DMS153 (cell line): ENCODE results near the gene PPP6R1.
"Not testable (repeated sequence)": the region's sequence is repeated elsewhere in the genome, so short reads cannot be mapped to it uniquely, and the experiment has no call there.

Experiments used
- DNase-seq: peaks from one replicate; lab custom pipeline; 2025; lab: John Stamatoyannopoulos, UW

The PPP6R1 gene

GRCh38 chr19:55241935-55242464 lies 16.8 kb downstream of the PPP6R1 start:
- DNase-seq = no peak

- DNase-seq = no peak
Measured at GRCh38 chr19:55241143-55241934, 17.5 kb downstream of the PPP6R1 start.

- DNase-seq = no peak
Measured at GRCh38 chr19:55240713-55241020, 18.1 kb downstream of the PPP6R1 start.

- DNase-seq = no peak
Measured at GRCh38 chr19:55239004-55239403, 19.8 kb downstream of the PPP6R1 start.

- DNase-seq = no peak
Measured at GRCh38 chr19:55238030-55238429, 20.8 kb downstream of the PPP6R1 start.

- DNase-seq = no peak
Measured at GRCh38 chr19:55232986-55233385, 25.8 kb downstream of the PPP6R1 start.

GRCh38 chr19:55232286-55232602 lies 26.6 kb downstream of the PPP6R1 start:
- DNase-seq = no peak

- DNase-seq = no peak
Measured at GRCh38 chr19:55231391-55232285, 27.2 kb downstream of the PPP6R1 start.

- no peak for DNase-seq
Measured at GRCh38 chr19:55230780-55231179, 28.0 kb downstream of the PPP6R1 start.

- DNase-seq = no peak
Measured at GRCh38 chr19:55230329-55230728, 28.5 kb downstream of the PPP6R1 start.

- no peak for DNase-seq
Measured at GRCh38 chr19:55229789-55230182, 29.0 kb downstream of the PPP6R1 start.

GRCh38 chr19:55229145-55229788 lies 29.6 kb downstream of the PPP6R1 start:
- no peak for DNase-seq

- DNase-seq = no peak
Measured at GRCh38 chr19:55228403-55229031, 30.3 kb downstream of the PPP6R1 start, which contains the start of gene TMEM86B. Gene TMEM86B, minus strand, starts transcription at chr19:55228763. Its CDS starts 22 bp downstream, at chr19:55228741.

- no peak for DNase-seq
Measured at GRCh38 chr19:55228015-55228391, 30.8 kb downstream of the PPP6R1 start.

GRCh38 chr19:55227241-55228014 lies 31.4 kb downstream of the PPP6R1 start:
- DNase-seq = no peak

GRCh38 chr19:55226788-55227187 lies 32.0 kb downstream of the PPP6R1 start:
- DNase-seq = no peak

- DNase-seq = no peak
Measured at GRCh38 chr19:55226273-55226672, 32.5 kb downstream of the PPP6R1 start.

GRCh38 chr19:55225415-55225958 lies 33.3 kb downstream of the PPP6R1 start:
- DNase-seq = no peak

- not testable (repeated sequence) for DNase-seq
Measured at GRCh38 chr19:55224679-55225414, 34.0 kb downstream of the PPP6R1 start.

- DNase-seq = no peak
Measured at GRCh38 chr19:55224038-55224665, 34.7 kb downstream of the PPP6R1 start.
